Measurements from ENCODE around the gene CSTB.

The CSTB gene

GRCh38 chr21:43766734-43767497 lies 9.2 kb downstream of the CSTB start:
- DNase-seq: no peak

- DNase-seq: no peak
These were observed 11.3 kb downstream of the CSTB start for GRCh38 chr21:43764576-43765495.

- DNase-seq: no peak
These were observed 12.1 kb downstream of the CSTB start for GRCh38 chr21:43763901-43764523.

DNA sequence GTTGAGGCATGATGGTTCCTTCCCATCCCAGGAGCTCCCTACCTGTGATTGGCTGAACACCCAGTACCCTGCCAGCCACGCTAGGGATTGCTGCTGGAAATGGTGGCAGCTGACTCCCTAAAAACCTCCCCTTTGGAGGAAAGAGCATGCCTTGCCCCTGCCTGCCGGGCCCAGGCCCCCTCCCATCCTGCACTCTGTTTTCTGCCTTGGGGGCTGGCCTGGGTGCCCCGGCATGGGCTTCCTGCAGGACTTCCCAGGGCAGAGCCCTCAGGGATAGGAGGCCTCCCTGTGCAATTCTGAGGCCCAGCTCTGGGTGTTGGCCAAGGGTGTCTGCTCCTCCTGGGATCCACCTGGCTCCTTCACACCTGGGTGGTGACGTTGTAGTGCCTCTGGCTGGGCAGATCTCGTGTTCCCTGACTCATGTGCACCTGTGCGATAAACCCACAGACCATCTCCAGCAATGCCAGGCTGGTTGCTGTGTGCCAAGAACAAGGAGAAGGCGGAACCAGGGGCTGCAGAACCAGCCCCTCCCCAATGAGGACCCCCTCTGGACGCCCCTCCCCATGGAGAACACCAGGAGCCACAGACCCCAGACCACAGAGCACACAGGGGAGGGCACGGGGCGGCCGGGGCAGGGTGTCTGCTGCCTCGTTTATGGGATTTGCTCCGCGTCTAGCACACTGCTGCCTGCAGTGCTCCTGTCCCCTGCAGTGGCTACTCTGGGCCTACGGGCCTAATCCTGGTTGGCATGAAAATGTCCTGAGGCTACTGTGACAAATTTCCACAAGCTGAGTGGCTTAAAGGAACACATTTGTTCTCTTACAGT lies 13.6 kb downstream of the CSTB start:
- no peak for DNase-seq

DNA sequence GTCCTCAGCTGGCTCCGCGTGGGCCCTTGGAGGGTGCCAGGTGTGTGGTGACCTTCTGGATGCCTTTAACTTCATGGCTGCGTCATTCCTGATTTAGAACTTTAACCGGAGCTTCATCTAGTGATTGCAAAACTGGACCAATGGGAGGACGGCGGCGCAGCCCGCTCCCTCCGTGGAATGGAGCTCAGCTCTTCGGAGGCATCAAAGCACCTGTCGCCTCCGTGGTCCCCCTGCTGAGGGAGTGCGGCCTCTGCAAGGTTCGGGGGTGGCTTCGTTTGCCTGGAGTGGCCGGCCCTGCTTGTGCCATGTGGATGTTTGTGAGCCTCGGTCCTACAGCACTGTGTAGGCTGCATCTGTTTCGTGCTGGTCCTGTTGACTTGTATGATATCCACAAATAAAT lies 14.2 kb downstream of the CSTB start:
- no peak for DNase-seq

DNA sequence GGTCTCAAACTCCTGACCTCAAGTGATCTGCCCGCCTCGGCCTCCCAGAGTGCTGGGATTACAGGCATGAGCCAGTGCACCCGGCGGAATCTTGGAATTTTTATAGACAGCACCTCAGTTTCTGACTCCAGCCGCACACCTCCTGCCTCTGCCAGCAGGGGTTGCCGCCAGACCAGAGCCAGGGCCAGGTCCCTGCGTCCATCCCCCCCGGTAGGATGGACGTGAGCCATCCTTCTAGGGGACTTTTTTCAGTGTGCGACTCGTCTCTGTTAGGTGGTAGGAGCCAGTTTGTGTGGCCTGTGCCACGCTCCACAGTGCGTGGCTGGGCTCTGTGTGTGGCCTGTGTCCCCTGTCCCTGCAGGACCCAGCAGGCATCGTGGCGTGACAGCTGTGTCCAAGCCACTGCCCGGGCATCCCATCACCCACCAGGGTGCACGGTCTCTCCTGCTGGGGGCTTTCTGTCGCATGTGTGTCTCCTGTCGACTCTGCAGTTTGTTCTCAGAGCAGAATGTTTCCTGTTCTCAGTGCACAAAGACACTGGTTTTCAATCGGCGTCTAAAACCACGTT lies 15.6 kb downstream of the CSTB start:
- DNase-seq: no peak

GRCh38 chr21:43759651-43760050 lies 16.5 kb downstream of the CSTB start:
- DNase-seq: no peak

- no peak for DNase-seq
These were observed 17.3 kb downstream of the CSTB start for GRCh38 chr21:43758811-43759210.

- DNase-seq: no peak
These were observed 17.9 kb downstream of the CSTB start for GRCh38 chr21:43758111-43758641.

DNA sequence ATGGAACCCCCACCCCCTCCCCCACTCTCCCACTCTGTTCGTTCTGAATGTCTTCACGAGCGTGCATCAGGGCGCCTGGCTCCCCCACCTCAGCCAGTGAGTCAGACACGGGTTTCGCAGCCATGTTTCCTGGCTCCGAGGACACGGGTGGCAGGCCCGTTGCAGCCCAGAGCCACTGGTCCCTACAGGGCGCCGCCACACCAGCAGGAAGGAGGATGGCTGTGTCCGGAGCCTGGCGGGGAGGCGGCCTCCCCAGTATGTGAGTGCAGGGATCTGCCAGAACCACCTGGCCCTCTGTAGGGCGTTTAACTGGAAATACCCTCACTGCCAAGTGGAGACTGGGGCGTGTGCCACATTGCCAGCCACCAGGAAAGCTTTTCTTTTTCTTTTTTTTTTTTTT lies 18.5 kb downstream of the CSTB start:
- DNase-seq: no peak

DNA sequence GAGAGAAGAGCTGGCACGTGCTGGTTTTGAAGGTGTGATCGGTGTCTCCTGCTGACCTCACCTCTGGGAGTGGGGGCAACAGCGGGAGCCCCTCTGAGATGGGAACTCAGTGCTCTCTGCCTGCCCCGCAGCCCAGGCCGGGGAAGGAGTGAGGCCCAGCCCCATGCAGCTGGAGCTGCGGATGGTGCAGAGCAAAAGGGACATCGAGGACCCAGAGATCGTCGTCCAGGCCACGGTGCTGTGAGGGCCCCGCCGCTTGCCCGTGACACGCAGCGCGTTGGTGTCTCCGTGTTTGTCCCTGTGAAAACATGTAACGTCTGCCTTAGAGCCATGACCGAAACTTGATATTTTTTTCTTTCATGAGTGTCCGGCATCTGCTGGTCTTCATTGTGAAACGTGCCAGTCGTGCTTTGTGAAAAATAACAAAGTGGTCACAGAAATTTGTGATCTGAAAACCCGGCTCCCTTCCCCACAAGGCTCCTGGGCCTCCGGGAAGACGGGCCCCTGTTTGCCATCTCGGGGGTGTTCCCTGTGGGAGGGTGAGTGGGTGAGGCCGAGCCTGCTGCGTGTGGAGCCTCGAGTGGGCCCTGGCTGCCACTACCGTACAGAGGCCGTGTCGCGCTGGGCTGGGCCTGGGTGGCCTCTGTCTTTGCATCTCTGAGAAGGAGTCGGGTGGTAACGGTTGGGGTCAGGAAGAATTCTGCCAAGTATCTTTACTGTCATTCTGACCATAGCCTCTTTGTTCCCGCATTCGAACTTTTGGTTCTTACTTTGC lies 20.1 kb downstream of the CSTB start:
- DNase-seq: no peak

GRCh38 chr21:43754948-43755781 lies 20.9 kb downstream of the CSTB start:
- DNase-seq: no peak

DNA sequence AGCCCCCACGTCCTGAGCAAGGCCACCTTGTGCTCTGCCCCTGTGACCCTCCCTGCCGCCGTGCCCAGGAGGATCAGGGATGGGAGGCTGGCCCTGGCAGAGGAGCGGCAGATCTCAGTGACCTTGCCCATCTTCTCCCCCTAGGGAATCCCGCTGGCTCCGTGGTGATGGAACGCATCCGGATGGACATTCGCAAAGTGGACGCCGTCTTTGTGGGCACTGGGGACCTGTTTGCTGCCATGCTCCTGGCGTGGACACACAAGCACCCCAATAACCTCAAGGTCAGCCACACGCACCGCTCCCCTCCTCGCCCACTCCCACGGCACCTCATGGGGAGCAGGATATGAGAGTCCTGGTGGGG lies 22.7 kb downstream of the CSTB start:
- no peak for DNase-seq

DNA sequence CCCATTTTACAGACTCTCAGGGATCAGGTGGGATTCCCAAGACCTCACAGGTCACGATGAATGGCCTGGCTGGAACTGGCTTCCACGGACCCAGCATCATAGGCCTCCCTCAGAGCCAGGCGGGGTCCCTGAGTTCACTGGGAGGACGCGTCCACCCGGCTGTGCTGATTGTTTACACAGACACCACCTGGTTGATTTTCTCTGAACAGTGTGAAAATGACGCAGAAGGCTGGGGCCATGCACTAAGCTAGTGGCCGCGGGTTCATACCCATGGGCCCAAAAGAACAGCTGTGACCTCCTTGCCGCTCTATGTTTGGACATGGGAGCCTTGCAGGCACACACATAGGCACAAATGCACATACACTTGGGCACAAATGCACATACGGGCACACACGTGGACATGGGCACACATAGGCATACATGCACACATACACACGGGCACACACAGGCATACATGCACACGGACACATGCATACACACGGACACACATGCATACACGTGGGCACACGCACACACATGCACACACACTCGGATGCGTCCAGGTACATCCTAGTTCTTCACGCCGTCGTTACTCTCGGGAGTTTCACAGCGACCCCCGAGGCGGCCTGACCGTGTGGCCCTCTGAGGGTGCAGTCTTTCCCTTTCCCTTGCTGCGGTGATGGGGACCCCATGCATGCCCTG lies 23.2 kb downstream of the CSTB start:
- no peak for DNase-seq

- DNase-seq: no peak
These were observed 24.0 kb downstream of the CSTB start for GRCh38 chr21:43751955-43752591.

GRCh38 chr21:43750339-43751033 lies 25.6 kb downstream of the CSTB start:
- DNase-seq: no peak

GRCh38 chr21:43749651-43750262 lies 26.4 kb downstream of the CSTB start:
- no peak for DNase-seq

DNA sequence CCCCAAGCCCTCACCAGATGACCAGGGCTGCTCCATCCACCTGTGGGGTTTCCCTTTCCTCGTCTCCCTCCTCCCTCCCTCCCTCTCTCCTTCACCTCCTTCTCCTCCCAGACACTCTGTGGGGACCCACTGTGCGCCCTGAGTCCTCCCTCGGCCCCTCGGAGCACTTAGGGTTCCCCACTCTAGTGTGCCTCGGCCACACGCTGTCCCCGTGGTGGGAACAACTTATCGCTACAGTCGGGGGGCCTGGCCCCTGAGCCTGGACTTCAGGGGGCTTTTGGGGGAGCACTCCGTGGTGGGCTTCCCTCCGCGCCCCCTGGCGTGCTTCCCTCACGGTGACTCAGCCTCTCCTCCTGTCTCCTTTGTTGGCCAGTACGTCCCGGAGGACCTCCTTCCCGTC lies 27.5 kb downstream of the CSTB start:
- no peak for DNase-seq
